Skeletal muscle tissue (tissue), 1 donor: ENCODE measurements around the gene MALT1. TPM values are rescaled to one million over a fixed set of nuclear protein-coding genes. Genes with fewer than 3 reads are reported as not detected.

Experiments used
- total RNA-seq: library from RNA; depleted of rRNA; stranded (reverse); fragments of >200 nt; gene quantifications from one replicate; pipeline ENCODE4 v1.2.3, GENCODE V29; 2014

Gene MALT1
- total RNA-seq, 1 donor from 2014 or later: 24.0 TPM

Other genes with a start within 250 kb of the MALT1 start
- gene ALPK2, start 42.4 kb upstream of the MALT1 start, total RNA-seq: 38.1 TPM
- gene ZNF532, start 193.4 kb downstream of the MALT1 start, total RNA-seq: 69.4 TPM